SH-SY5Y (cell line): ENCODE results near the gene MAPK8IP3.

Experiments
- GATA2 ChIP-seq: IDR thresholded peaks from 2 replicates; pipeline ENCODE4 v1.6.1; 2011; ENCODE audit warnings: mild to moderate bottlenecking, low read depth, low read length
- GATA3 ChIP-seq: IDR thresholded peaks from 2 replicates; pipeline ENCODE4 v1.6.1; 2011; ENCODE audit warnings: low read depth, mild to moderate bottlenecking, low read length, moderate library complexity

The MAPK8IP3 gene

DNA sequence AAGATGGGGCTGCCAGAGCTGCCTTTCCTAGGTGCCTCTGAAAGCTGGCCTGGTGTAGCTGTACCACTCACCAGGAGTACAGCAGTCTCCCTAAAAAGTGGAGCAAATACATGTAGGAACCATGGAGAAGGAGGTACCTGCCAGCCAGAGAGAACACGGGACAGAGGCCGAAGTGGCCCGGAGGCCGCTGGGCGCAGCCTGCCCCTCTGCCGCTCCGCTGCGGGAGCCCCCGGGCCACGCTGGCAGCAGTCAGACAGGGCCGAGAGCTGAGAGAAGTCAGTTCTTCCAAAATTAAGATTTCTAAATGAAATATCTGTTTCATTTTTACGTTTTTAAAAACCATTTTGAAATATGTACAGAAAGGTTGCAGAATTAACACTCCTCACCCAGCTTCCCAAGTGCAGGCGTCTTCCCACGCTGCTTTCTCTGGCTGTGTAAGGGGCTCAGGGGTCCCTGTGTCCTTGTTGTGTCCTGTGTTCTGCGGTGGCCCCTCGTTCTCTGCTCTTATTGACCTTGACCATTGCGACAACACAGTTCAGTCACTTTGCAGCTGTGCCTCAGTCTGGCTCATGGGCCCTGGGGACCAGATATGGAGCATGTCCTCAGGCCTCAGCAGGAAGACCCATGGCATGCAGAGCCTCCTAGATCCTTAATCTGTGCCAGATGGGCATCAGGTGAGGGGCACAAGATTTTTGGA is 5.0 kb downstream of the MAPK8IP3 start:
- TF ChIP-seq GATA2 (no peak), GATA3 (no peak)

GRCh38 chr16:1712791-1713261 is 6.8 kb downstream of the MAPK8IP3 start:
- TF ChIP-seq GATA3, result no peak
- no peak for TF ChIP-seq GATA2

DNA sequence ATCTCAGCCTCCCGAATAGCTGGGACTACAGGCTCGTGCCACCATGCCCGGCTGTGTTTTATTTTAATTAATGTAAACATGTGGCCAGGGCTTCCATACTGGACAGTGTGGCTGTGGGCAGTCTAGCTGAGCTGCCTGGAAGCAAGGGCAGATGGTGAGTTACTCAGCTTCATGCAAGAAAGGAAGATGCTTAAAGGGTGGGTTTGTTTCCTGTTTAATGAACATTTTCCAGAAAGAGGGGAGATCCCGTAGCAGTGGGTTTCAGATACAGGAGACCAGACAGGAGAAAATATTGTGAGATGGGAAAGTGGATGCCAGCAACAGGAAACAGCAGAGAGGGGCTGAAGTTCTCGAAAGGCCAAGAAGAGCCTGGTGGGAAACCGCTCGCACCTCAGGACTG is 7.3 kb downstream of the MAPK8IP3 start:
- TF ChIP-seq GATA2, result no peak
- no peak for TF ChIP-seq GATA3

DNA sequence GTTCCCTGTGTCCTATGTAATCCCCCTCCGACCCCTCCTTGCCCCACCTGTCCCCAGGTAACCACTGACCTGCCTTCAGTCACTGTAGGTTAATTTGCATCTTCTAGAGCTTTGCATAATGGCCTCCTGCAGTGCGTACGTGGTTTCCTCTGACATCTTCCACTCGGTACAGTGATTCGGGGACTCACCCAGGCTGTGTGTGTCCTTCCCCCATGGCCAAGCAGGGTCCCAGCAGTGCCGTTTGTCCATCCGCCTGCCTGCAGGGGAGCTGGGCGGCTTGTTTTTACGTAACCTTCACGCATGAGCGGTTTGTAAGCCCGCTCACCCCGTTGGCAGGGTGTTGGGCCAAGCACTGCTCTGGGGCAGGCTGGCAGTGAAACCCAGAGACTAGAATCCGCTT is 7.9 kb downstream of the MAPK8IP3 start:
- TF ChIP-seq GATA3 (no peak), GATA2 (no peak)

DNA sequence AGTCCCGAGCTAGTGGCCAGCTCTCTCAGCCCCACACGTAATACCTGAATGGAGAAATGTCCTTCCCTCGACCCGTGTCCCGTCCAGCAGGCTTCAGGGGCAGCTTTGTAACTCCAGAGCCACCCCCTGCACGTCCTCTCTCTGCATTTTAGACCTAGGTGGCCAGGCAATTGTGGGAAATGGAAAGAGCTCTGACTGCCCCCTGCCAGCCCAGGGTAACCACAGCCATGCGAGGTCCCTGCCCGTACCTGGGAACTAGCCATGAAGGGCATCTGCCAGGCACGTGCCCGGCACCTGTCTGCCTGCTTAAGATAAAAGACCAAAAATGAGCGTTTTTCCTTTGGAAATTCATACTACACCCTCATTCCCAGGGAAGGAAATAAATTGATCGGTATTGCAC is 9.2 kb downstream of the MAPK8IP3 start:
- TF ChIP-seq GATA3 (no peak), GATA2 (no peak)

- TF ChIP-seq GATA3 (no peak), GATA2 (no peak)
Measured at GRCh38 chr16:1721372-1721771, 15.4 kb downstream of the MAPK8IP3 start.

DNA sequence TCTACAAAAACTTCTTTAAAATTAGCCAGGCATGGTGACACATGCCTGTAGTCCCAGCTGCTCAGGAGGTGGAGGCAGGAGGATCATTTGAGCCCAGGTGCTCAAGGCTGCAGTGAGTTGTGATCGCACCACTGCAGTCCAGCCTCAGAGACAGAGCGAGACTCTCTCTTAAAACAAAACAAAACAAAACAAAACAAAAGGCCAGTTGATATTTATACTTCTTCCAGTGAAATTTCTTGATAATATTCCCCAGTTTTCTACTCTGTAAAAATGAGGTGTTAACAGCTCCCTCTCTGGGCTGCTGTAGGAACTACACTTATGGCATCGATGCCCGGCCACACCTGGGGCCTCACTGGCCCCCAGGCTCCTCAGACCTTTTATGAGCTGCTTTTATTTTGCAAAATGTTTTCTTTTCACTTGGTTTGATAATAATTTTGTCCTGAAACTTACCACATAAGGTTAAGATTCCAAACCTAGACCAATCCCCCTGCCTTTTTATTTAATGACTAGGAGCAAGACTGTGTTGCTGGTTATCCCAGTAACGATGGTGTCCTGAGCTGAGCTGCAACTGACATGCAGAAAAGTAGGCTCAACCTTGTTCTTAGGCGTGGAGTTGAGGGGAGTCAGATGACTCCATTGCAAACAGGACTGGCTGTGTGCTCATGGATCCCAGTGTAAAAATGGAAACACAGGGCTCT is 17.6 kb downstream of the MAPK8IP3 start:
- TF ChIP-seq GATA2 (no peak), GATA3 (no peak)

DNA sequence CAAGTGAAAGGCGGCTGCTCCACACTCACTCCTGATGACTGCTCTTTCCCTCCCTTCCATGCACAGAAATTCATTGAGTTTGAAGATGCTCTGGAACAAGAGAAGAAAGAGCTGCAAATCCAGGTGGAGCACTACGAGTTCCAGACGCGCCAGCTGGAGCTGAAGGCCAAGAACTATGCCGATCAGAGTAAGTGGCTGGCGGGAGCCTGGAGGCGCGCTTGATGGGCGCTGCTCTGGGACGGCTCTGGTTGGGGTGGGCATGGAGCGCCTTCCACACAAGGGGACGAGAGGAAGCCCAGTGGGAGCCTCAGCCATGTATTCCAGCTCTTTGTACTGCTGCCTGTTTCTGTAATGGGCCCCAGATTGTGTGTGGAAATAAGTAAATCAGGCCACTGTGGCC is 18.5 kb downstream of the MAPK8IP3 start:
- TF ChIP-seq GATA2 (no peak), GATA3 (no peak)

- TF ChIP-seq GATA2 (no peak), GATA3 (no peak)
Measured at GRCh38 chr16:1726661-1727502, 20.9 kb downstream of the MAPK8IP3 start.

DNA sequence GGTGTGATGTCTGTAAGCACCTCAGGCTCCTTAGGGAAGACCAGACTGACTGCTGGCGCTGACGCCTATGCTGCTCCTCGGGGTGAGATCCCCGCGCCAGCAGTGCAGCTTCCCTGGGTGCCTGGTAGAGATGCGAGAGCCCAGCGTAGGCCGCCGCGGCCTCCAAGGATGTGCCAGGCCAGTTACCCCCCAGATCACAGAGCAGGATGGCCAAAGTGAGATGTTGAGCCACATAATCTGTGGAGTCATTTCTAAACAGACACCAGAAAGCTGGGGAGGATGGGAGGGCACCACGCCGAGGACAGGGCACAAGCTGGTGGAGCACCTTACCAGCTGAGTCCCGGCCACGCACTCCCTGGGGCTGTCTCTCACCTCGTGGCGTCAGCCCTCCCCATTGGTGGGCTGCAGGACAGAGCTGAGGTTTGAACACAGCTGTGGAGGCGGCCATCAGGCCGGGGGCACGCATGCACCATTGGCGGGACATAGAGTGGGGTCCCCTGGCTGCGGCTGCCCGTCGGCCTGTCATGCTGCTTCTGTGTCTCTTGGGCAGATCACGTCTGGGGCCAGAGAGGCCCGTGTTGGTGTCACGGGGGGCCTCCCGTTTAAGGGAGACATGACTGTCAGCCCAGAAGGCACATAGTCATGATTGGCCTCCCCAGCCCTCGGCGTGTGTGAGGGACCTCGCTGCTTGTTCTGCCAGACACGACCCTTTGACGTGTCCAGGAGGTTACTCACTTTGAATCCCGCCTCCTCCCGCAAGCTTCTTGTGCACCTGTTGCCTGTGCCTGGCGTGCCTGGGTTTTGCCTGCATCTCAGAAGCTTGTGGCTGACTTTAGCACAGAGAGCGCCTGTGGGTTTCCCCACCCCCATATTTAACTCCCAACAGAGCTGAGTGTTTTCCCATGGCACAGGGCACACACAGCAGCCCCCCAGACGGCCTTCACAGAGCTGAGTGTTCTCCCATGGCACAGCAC is 21.9 kb downstream of the MAPK8IP3 start:
- no peak for TF ChIP-seq GATA2
- no peak for TF ChIP-seq GATA3

GRCh38 chr16:1729026-1729425 is 23.0 kb downstream of the MAPK8IP3 start:
- TF ChIP-seq GATA3 (no peak), GATA2 (no peak)

DNA sequence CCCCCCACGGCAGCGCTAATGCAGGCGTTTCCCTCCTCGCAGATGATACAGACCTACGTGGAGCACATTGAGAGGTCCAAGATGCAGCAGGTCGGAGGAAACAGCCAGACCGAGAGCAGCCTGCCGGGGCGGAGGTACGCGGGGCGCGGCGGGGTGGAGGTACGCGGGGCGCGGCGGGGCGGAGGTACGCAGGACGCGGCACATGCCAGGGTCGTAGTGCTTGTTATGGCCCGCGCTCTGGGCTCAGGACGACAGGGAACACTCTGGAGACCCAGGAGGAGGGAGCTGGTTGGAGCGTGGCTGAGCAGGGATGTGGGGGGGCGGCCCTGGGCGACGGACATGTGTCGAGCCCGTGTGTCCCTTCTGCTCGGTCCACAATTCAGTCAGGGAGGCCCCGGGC is 23.4 kb downstream of the MAPK8IP3 start:
- no peak for TF ChIP-seq GATA3
- TF ChIP-seq GATA2, result no peak

DNA sequence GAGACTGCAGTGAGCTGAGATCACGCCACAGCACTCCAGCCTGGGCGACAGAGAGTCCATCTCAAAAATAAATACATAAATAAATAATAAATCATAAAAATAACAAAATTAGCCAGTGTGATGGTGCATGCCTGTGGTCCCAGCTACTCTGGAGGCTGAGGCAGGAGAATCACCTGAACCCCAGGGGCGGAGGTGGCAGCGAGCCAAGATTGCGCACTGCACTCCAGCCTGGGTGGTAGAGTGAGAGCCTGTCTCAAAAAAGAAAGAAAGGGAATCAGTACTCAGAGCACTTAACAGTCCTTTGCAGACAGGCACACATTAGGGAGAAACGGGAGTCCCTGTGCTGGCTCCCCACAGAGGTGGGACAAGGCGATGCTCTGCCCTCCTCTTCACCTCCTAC is 25.1 kb downstream of the MAPK8IP3 start:
- no peak for TF ChIP-seq GATA3
- no peak for TF ChIP-seq GATA2

- no peak for TF ChIP-seq GATA2
- no peak for TF ChIP-seq GATA3
Measured at GRCh38 chr16:1731603-1732002, 25.6 kb downstream of the MAPK8IP3 start.
